HG02623 (cell line): Measurements from ENCODE around the gene SHB.
"Not testable (repeated sequence)": the region's sequence is repeated elsewhere in the genome, so short reads cannot be mapped to it uniquely, and the experiment has no call there.

Experiments used
- ATAC-seq: cut with Tn5 transposase; IDR thresholded peaks from one replicate; pipeline ENCODE4 v1.9.1; 2021; ENCODE audit warnings: moderate library complexity; ENCODE audit not compliant: unreplicated experiment

The SHB gene

GRCh38 chr9:38064842-38065368 is 4.1 kb downstream of the SHB start:
- ATAC-seq = no peak

DNA sequence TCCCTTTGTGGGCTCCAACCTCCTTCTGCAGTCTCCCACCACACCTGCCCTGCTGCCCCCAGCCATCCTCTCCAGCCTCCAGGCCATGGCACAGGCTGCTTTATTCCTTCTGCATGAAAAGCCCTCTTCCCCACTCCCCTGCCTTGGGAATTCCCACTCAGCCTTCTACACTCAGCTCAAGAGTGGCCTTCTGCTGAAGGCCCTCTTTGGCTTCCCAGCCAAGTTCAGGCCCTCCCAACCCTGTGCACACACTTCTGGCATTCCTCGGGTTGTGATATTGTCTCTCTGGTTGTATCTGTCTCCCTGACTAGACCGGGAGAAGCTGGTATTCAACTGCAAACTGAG is 5.7 kb downstream of the SHB start:
- ATAC-seq = no peak

GRCh38 chr9:38062498-38063362 is 6.3 kb downstream of the SHB start:
- no peak for ATAC-seq

GRCh38 chr9:38062106-38062497 is 6.9 kb downstream of the SHB start:
- ATAC-seq = no peak

DNA sequence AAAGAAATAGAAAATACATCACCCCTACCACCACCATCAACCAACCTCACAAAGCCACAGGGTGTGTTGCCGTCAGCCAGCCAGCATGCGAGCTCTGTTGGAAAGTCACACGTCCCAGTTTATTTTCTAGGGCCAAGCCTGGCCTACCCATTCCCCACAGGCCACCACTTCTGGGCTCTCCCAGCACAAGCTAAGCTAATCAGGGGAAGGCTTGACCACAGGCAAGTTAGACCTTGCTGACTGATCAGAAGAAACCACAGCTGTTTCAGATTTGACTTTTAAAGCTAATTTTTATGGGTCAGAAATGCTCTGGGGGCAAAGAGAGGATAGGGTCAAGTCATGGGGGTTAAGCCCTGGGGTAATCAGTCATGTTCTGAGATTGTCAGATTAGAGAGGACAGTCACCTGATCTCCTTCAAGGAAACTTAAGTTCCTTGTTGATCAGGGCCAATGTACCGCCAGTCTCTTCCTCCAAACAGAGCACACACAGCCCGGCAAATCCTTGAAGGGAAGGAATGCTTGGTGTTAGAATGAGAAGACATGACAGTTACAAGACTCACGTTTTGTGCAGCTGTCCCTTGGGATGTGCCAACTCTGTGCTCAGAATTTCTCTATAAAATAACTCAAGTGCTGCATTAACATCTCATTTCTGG is 7.6 kb downstream of the SHB start:
- peak; percentile 60 for ATAC-seq

- ATAC-seq = no peak
These were observed 8.3 kb downstream of the SHB start for GRCh38 chr9:38060681-38061080.

- no peak for ATAC-seq
These were observed 9.6 kb downstream of the SHB start for GRCh38 chr9:38059233-38059936.

GRCh38 chr9:38058452-38059232 is 10.4 kb downstream of the SHB start:
- ATAC-seq = no peak

DNA sequence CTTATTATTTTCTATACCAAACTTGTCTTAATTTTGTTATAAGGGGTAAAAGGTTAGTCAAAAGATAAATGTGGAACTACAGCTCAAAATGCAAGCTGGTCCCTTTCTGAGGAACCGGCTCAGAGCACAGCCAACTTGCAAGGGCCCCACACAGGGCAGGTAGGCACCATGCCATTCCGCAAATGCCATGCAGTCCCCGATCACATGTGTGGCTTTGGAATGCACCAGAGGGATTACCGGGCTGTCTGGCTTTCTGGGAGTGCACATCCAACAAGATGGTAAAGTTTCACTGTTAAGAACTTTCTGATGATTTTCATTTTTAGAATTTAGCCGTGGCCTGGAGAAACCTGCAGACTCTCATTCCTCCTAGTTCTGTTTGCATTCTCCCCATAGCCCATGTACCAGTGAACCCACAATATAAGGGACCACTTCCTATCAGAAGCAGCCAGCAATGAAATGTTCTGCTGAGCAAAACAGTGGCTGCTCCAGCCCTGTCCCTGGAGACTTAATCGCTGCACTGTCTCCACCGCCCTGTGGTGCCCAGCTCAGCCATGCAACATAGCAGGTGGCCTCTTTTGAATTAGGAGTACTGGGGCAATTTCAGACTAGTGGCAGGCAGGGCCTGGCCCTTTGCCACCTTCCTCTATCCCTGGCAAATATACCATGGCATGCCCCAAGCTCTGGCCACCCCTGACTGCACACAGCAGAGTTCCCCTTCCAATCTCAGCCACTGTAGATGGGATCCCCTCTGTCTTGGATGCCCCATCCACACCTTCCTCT is 11.4 kb downstream of the SHB start:
- ATAC-seq = no peak

GRCh38 chr9:38054653-38055052 is 14.4 kb downstream of the SHB start:
- ATAC-seq = no peak

GRCh38 chr9:38053697-38054461 is 15.1 kb downstream of the SHB start:
- ATAC-seq = no peak

- no peak for ATAC-seq
These were observed 17.1 kb downstream of the SHB start for GRCh38 chr9:38051780-38052546.

DNA sequence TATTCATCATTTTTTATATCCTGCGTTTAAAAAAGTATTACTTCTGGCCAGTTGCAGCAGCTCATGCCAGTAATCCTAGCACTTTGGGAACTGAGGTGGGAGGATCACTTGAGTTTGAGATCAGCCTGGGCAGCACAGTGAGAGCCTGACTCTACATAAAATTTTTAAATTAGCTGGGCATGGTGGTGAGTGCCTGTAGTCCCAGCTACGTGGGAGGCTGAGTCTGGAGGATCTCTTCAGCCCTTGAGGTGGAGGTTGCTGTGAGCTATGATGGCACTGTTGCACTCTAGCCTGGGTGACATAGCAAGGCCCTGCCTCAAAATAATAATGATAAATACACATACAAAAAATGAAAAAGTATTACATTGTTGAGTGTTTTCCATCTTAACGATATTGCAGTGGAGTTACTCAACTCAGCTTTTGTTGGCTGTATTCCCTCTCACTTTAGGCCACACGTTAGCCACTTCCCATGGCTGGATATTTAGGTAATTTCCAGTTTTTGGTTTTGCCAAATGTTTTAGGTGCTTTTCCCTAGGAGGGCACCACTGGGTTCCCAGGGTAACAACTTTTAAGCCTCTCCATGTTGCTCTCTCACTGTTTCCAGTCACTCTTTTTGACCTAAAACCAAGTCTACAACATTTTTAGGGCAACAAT is 20.6 kb downstream of the SHB start:
- no peak for ATAC-seq

DNA sequence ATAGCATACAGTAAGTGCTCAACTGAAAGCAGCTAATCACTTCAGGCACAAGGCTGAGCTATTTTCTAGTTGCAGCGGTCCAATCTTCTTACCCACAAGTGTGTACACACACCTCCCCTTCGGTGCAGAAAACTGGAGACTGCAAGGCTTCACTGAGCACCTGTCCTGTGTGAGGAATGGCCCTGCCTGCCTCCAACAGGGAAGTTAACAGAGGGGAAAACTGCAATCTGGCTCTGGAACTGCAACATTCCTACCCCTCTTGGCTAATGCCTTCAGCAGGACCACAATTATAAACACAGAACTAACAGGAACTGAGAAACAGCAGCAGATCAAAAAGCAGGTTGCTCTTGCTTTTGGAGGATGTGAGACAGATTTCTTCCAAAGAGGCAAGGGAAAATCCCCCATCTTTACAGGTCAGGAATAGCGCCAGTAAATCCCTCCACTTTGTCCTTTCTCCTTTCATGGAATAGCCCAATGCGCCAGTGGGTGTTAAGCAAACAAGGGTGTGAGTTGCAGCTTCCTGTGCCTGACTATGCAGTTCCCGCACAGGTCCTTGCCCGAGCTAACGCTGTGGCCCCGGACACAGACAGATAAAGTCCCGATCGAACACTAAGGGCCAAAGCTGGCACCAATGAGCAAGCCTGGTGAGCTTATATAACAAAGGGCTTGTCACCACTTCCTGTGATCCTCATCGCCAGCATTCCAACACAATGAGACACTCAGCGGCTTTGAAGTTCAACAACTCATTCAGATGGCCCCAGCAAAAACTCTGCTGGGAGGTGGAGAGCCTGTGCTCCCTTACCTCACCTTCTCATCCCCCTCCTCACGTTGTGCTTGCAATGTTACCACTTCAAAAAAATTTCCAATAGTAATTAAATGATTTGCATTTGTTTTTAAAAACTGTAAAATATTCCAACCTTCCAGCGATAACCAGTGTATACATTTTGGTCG is 21.5 kb downstream of the SHB start:
- no peak for ATAC-seq

GRCh38 chr9:38046661-38047300 is 22.2 kb downstream of the SHB start:
- ATAC-seq = no peak

- not testable (repeated sequence) for ATAC-seq
These were observed 23.1 kb downstream of the SHB start for GRCh38 chr9:38045939-38046338.

- no peak for ATAC-seq
These were observed 24.3 kb downstream of the SHB start for GRCh38 chr9:38044706-38045105.
